CD4-positive, alpha-beta T cell treated with Interleukin-6 for 4 hours (primary cell): ENCODE measurements around the gene GLRX.
A peak's percentile ranks its signal among the peaks of the same experiment; 100 is the strongest.
"Not testable (repeated sequence)": the region's sequence is repeated elsewhere in the genome, so short reads cannot be mapped to it uniquely, and the experiment has no call there.

Experiments used
- DNase-seq: peaks from one replicate; pipeline ENCODE4 v3.0.0-alpha.2; 2020; ENCODE audit warnings: mixed read lengths

The GLRX gene

GRCh38 chr5:95826949-95827891, 4.7 kb upstream of the GLRX start:
- DNase-seq = no peak

DNA sequence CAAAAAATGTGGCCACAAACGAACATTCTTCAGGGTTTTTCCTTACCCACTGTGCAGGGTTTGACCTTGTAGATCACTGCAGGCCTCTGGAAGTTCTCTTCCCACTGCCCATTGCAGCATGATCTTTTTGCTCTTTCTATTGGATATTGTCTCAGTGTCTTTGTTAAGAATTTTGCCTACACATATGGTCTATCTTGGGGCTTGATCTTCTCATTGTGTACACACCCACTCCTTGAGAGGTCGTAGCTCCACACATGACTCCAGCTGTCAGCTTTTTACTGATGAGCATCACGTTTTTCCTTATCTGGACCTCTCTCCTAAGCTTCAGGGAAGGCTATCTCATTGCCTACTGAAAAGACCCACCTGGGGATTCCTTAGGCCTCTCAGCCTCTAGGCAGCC, 3.0 kb upstream of the GLRX start:
- no peak for DNase-seq

DNA sequence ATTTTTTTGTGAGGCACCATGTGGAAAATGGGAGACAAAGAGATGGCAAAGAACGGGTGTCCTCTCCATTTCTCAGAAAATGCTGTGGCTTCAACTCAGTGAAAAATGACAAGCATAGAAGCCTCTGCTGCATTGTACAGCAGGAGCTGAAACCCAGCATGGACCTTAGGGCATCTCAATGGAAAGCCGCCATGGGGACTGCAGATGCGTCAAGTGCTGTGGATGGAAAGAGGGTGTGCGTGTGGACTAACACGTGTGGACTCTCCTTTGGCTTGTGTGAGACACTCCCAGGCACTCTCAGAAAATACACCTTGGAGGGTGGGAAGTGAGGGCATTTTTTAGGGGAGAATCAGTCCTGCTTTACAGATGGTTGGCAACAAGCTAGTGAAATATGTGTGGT, 2.2 kb upstream of the GLRX start:
- no peak for DNase-seq

DNA sequence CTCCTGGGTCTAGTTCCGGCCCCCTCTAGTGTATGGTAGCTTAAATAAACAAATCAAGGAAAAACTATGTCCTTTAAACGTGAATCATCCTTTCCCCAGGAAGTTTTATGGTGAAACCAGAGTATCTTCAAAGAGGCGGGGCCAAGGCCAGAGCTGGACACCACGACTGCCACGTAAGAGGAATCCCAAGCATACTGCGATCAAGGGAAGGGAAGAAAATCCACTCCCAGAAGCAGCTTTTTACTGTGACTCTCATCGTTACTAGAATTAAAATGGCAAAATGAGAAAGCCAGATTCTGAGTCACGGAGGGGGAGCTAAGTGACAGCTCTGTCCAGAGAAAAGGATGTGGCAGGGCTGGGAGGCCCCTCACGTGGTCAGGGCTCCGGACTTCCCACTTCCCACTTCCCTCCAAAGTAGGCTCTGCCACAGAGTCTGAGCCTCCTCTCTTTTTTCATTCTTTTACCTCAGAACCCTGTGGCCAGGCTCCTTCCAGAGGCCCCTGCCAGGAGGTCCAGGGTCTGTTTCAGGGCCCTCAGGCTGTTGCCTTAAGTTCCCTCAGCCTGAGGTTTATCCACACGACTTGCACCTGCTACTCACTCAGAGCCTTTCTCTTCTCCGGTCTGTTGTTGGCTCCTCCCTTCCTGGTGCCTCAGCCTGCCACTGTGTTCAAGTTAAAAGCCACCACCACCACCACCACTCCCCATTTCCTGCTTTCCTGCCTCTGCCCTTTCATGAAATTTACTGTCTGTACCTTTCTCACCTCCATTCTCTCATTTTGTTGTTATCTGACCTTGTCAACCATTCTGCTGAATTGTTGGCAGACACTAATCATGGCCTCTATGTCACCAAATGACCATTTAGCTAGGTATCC, 1.4 kb upstream of the GLRX start:
- peak; percentile 83 for DNase-seq

DNA sequence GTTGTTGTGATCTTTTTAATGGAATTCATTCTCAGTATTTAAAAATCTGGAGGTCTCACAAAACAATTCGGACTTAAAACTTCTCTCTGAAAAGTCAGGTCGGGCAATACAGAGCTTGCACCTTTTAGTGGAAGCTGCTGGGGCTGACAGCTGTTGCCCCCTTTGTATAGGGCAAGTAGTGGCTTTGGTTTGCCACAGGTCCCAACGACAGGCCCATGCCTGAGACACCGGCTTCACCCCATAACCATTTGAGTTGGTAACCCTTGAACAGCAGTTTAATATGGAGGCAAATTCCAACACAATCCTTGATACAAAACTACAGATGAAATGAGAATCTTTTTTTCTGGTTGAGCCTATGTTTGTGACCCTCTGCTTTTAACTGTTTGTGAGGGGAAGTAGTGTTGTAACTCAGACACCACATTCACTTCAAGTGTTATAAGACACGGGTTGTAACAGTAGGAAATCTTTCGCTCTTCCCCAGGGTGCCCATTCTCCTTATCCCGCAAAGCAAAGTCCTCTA, 752 bp upstream of the GLRX start:
- DNase-seq = no peak

- DNase-seq = peak; percentile 48
These were observed 434 bp downstream of the GLRX start for GRCh38 chr5:95822043-95822541.

- DNase-seq = no peak
These were observed 1.2 kb downstream of the GLRX start for GRCh38 chr5:95821110-95822021.

GRCh38 chr5:95818181-95819147, 4.1 kb downstream of the GLRX start:
- peak; percentile 44 for DNase-seq

GRCh38 chr5:95817430-95817829, 5.1 kb downstream of the GLRX start:
- peak; percentile 59 for DNase-seq

- no peak for DNase-seq
These were observed 5.8 kb downstream of the GLRX start for GRCh38 chr5:95816776-95817175.

GRCh38 chr5:95816341-95816740, 6.2 kb downstream of the GLRX start:
- DNase-seq = no peak

DNA sequence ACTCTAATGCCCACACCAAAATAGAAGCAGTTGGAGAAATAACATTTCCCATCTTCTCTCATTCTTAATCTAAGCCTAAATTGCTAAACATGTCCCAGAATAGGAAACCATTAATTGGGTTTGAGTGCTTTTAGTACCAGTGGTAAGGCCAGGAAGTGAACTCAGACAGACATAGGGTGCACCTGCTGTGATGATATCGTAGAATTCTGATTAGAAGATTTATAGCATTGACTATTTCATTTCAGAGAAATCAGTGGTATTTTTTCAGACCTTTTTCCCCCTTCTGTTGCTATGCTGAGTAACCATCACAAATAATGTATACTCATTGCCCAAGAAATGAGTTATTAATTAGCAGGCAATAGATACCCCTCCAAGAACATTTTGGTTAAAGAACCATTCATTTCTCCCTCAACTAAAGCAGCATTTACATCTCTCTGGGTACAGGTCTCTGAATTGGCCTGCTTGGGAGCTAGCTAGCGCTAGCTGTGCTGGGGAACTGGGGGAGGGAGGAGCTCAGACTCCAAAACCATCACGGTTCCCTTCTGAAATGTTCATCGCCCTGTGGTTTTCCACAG, 7.3 kb downstream of the GLRX start:
- DNase-seq = no peak

- DNase-seq = not testable (repeated sequence)
These were observed 9.5 kb downstream of the GLRX start for GRCh38 chr5:95813035-95813434.

GRCh38 chr5:95812074-95812471, 10.5 kb downstream of the GLRX start:
- DNase-seq = peak; percentile 44

DNA sequence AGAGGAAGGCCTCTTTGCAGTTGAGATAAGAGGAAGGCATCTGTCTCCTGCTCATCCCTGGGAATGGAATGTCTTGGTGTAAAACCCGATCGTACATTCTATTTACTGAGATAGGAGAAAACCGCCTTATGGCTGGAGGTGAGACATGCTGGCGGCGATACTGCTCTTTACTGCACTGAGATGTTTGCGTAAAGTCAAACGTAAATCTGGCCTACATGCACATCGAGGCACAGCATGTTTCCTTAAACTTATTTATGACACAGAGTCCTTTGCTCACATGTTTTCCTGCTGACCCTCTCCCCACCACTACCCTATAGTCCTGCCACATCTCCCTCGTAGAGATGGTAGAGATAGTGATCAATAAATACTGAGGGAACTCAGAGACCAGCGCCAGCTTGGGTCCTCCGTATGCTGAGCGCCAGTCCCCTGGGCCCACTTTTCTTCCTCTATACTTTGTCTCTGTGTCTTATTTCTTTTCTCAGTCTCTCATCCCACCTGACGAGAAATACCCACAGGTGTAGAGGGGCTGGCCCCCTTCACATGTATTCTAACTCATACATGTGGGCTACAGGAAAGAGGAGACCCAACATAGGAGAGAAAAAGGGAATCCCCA, 11.0 kb downstream of the GLRX start:
- not testable (repeated sequence) for DNase-seq

GRCh38 chr5:95811126-95811423, 11.5 kb downstream of the GLRX start:
- not testable (repeated sequence) for DNase-seq

DNA sequence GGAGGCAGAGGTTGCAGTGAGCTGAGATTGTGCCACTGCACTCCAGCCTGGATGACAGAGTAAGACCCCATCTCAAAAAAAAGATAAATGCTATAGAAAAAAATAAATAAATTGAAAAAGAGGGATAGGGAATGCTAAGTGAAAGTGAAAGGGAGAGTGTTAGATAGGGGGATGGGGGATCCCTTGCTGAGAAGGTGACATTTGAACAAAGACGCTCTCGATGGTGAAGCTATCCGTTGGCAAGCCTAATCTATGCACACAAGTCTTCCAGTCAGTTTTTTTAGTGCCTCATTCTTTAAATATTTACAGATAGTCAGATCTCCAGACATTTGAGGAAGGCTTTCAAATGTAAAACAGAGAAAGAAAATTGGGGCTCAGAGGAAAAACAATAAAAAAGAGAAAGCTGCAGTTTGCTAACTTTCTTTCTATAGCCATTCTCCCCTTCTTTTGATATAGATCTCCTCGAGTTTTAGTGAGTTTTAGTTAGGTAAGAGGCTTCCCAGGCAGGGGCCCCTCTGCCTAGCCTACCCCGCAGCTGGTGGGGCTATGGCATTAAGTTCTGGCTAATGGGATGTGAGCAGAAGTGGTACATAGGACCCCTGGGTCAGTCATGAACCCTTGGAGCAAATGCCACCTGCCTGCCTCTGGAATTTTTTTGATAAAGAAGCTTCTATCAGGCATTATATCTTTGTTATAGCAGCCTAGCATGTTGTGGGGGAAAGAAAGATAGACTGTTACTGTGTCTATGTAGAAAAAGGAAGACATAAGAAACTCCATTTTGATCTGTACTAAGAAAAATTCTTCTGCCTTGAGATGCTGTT, 12.0 kb downstream of the GLRX start:
- peak; percentile 14 for DNase-seq

- no peak for DNase-seq
These were observed 13.0 kb downstream of the GLRX start for GRCh38 chr5:95809414-95809960.
